H1 (cell line): Measurements from ENCODE around the gene LDLRAP1. TPM values are rescaled to one million over a fixed set of nuclear protein-coding genes. Genes with fewer than 3 reads are reported as not detected.

Experiments used
- CTCF ChIA-PET: fragments of 300-600 bp; sonication (Branson Sonifier 250); formaldehyde crosslinking; loops from one replicate; lab custom pipeline; 2021; ENCODE audit not compliant: partially characterized antibody; lab: Charles Lee
- POLR2A ChIA-PET: fragments of 300-600 bp; sonication (Branson Sonifier 250); formaldehyde crosslinking; loops from one replicate; lab custom pipeline; 2021; ENCODE audit warnings: inconsistent platforms; ENCODE audit not compliant: partially characterized antibody; lab: Charles Lee
- DNase-seq, 2 experiments: peaks; one replicate each; pipeline versions ENCODE4 v3.0.0 to v3.0.0-alpha.2; 2010 to 2022; ENCODE audit warnings: low spot score in 2 of 2, low read depth in 1 of 2, mixed read lengths in 1 of 2
- FAIRE-seq: peaks from 2 replicates; lab custom pipeline; 2011; peaks lifted over from hg19 to GRCh38; lab: Jason Lieb, UNC
- H2AFZ ChIP-seq: 2 replicates; pipeline ENCODE4 v1.8.1; 2012; ENCODE audit warnings: low read length, inconsistent platforms
- H2AK5ac ChIP-seq: 2 replicates; pipeline ENCODE4 v1.6.1; 2013; ENCODE audit warnings: low read depth, low read length
- H2BK120ac ChIP-seq: replicated peaks from 2 replicates; pipeline ENCODE3; 2013; ENCODE audit warnings: low read depth, low read length, inconsistent platforms
- H2BK12ac ChIP-seq: 2 replicates; pipeline ENCODE4 v1.6.1; 2013; ENCODE audit warnings: low read depth, low read length
- H2BK15ac ChIP-seq: 2 replicates; pipeline ENCODE4 v1.6.1; 2013; ENCODE audit warnings: low read length
- H2BK20ac ChIP-seq: 2 replicates; pipeline ENCODE4 v1.6.1; 2013; ENCODE audit warnings: low read length
- H2BK5ac ChIP-seq: 2 replicates; pipeline ENCODE4 v1.6.1; 2013; ENCODE audit warnings: low read depth, low read length
- H3K14ac ChIP-seq: 2 replicates; pipeline ENCODE4 v1.6.1; 2013; ENCODE audit warnings: inconsistent platforms; ENCODE audit not compliant: insufficient read length
- H3K18ac ChIP-seq: 2 replicates; pipeline ENCODE4 v1.6.1; 2013; ENCODE audit warnings: low read length; ENCODE audit errors: extremely low read depth
- H3K23ac ChIP-seq: 2 replicates; pipeline ENCODE4 v1.6.1; 2013; ENCODE audit warnings: inconsistent platforms; ENCODE audit not compliant: insufficient read length
- H3K23me2 ChIP-seq: 2 replicates; pipeline ENCODE4 v1.6.1; 2013; ENCODE audit warnings: low read depth, low read length
- H3K27ac ChIP-seq: 2 replicates; pipeline ENCODE4 v1.6.1; 2011; ENCODE audit warnings: low read depth, low read length, inconsistent platforms
- H3K27me3 ChIP-seq, 4 experiments: replicated peaks in 1 of 4; 1 replicate in 1 of 4; 2 replicates in 3 of 4; pipeline versions ENCODE4 v1.6.1 to v1.8.1; 2011 to 2013; ENCODE audit warnings: low read length in 3 of 4, mild to moderate bottlenecking in 3 of 4, inconsistent platforms in 2 of 4, mixed read lengths in 2 of 4, moderate library complexity in 1 of 4; ENCODE audit not compliant: control insufficient read depth in 3 of 4, insufficient read depth in 3 of 4; ENCODE audit errors: extremely low read depth in 1 of 4
- H3K36me3 ChIP-seq, 4 experiments: 2 replicates each; pipeline versions ENCODE4 v1.6.1 to v1.8.1; 2011 to 2013; ENCODE audit warnings: mild to moderate bottlenecking in 4 of 4, low read length in 3 of 4, moderate library complexity in 2 of 4, control low read depth in 1 of 4, inconsistent platforms in 1 of 4; ENCODE audit not compliant: insufficient read depth in 4 of 4, control insufficient read depth in 2 of 4
- H3K4ac ChIP-seq: replicated peaks from 2 replicates; pipeline ENCODE3; 2013; ENCODE audit warnings: low read length, low read depth, mixed read lengths, inconsistent platforms; ENCODE audit not compliant: insufficient read length
- H3K4me1 ChIP-seq, 4 experiments: replicated peaks in 1 of 4; 1 replicate in 1 of 4; 2 replicates in 3 of 4; pipeline versions ENCODE4 v1.6.1 to v1.8.1; 2011 to 2013; ENCODE audit warnings: low read length in 3 of 4, inconsistent platforms in 2 of 4, mixed read lengths in 1 of 4; ENCODE audit not compliant: insufficient read depth in 4 of 4, control insufficient read depth in 3 of 4
- H3K4me2 ChIP-seq, 2 experiments: 2 replicates each; pipeline versions ENCODE4 v1.6.1 to v1.8.1; 2011 to 2013; ENCODE audit warnings: low read depth in 2 of 2, low read length in 2 of 2, control low read depth in 1 of 2, inconsistent platforms in 1 of 2, mild to moderate bottlenecking in 1 of 2; ENCODE audit not compliant: insufficient read depth in 1 of 2
- H3K4me3 ChIP-seq, 4 experiments: fragments of 200-600, 300-600 bp in 1 of 4; sonication (generic), shearing (Covaris generic), sonication (Bioruptor Twin) in 1 of 4; 2 replicates each; pipeline versions ENCODE4 v1.5.1 to v1.8.1; 2011 to 2016; ENCODE audit warnings: low read length in 4 of 4, low read depth in 3 of 4, control low read depth in 2 of 4, inconsistent platforms in 2 of 4, mild to moderate bottlenecking in 2 of 4, mixed read lengths in 1 of 4, moderate library complexity in 1 of 4; ENCODE audit not compliant: insufficient read depth in 2 of 4; ENCODE audit errors: extremely low read depth in 1 of 4
- H3K56ac ChIP-seq: replicated peaks from 2 replicates; pipeline ENCODE3; 2013; ENCODE audit warnings: low read depth, mild to moderate bottlenecking, mixed read lengths, low read length, inconsistent platforms; ENCODE audit not compliant: insufficient read length
- H3K79me1 ChIP-seq: 2 replicates; pipeline ENCODE4 v1.6.1; 2013; ENCODE audit warnings: low read depth, low read length, control low read depth
- H3K79me2 ChIP-seq, 2 experiments: 2 replicates each; pipeline versions ENCODE4 v1.6.1 to v1.8.1; 2012 to 2013; ENCODE audit warnings: low read length in 2 of 2, mild to moderate bottlenecking in 2 of 2, inconsistent platforms in 1 of 2; ENCODE audit not compliant: insufficient read depth in 2 of 2, control insufficient read depth in 1 of 2
- H3K9ac ChIP-seq, 4 experiments: replicated peaks in 1 of 4; 1 replicate in 1 of 4; 2 replicates in 3 of 4; pipeline versions ENCODE4 v1.6.1 to v1.8.1; 2011 to 2013; ENCODE audit warnings: low read depth in 3 of 4, low read length in 3 of 4, control low read depth in 2 of 4, mild to moderate bottlenecking in 2 of 4, moderate library complexity in 2 of 4, inconsistent platforms in 1 of 4; ENCODE audit errors: extremely low read depth in 1 of 4
- H3K9me3 ChIP-seq, 2 experiments: 2 replicates each; pipeline versions ENCODE4 v1.6.1 to v1.8.1; 2012 to 2013; ENCODE audit warnings: mild to moderate bottlenecking in 2 of 2, moderate library complexity in 2 of 2, control low read depth in 1 of 2, inconsistent platforms in 1 of 2, low read depth in 1 of 2, low read length in 1 of 2, mixed read lengths in 1 of 2; ENCODE audit not compliant: insufficient read depth in 2 of 2
- H4K20me1 ChIP-seq, 2 experiments: replicated peaks in 1 of 2; 2 replicates each; pipeline versions ENCODE3 to v1.8.1; 2011 to 2013; ENCODE audit warnings: inconsistent platforms in 2 of 2, low read length in 2 of 2, mild to moderate bottlenecking in 1 of 2; ENCODE audit not compliant: insufficient read depth in 2 of 2, control insufficient read depth in 1 of 2
- H4K5ac ChIP-seq: 2 replicates; pipeline ENCODE4 v1.6.1; 2013; ENCODE audit warnings: low read length, low read depth, mixed read lengths, inconsistent platforms; ENCODE audit not compliant: insufficient read length
- H4K8ac ChIP-seq: 2 replicates; pipeline ENCODE4 v1.8.0; 2013; ENCODE audit warnings: mild to moderate bottlenecking, moderate library complexity, low read length, inconsistent platforms; ENCODE audit not compliant: insufficient read depth; ENCODE audit errors: extremely low read depth
- H4K91ac ChIP-seq: replicated peaks from 2 replicates; pipeline ENCODE3; 2013; ENCODE audit warnings: low read length, mixed read lengths, inconsistent platforms; ENCODE audit not compliant: insufficient read length
- BRCA1 ChIP-seq: IDR thresholded peaks from 2 replicates; pipeline ENCODE4 v1.6.1; 2012; ENCODE audit warnings: low read depth, low read length, improper control_type of control experiment
- CREB1 ChIP-seq: IDR thresholded peaks from 2 replicates; pipeline ENCODE4 v1.6.1; 2012; ENCODE audit warnings: inconsistent platforms
- CTCF ChIP-seq, 3 experiments: IDR thresholded peaks; 1 replicate in 2 of 3; 2 replicates in 1 of 3; pipeline versions ENCODE4 v1.5.1 to v1.6.1; 2011; ENCODE audit warnings: low read length in 3 of 3, mild to moderate bottlenecking in 3 of 3, inconsistent platforms in 2 of 3, low read depth in 1 of 3, moderate library complexity in 1 of 3; ENCODE audit not compliant: insufficient read depth in 1 of 3; ENCODE audit errors: control extremely low read depth in 1 of 3
- EZH2 ChIP-seq: fragments of 200-600 bp; sonication (generic); IDR thresholded peaks from 2 replicates; pipeline ENCODE4 v1.7.1; 2012; ENCODE audit warnings: low read depth, mild to moderate bottlenecking, moderate library complexity, low read length, inconsistent platforms; ENCODE audit not compliant: severe bottlenecking
- GTF2F1 ChIP-seq: IDR thresholded peaks from 2 replicates; pipeline ENCODE4 v1.6.1; 2012; ENCODE audit warnings: low read depth, low read length, improper control_type of control experiment, borderline replicate concordance
- POLR2A ChIP-seq, 2 experiments: IDR thresholded peaks; 1 replicate in 1 of 2; 2 replicates in 1 of 2; pipeline ENCODE4 v1.6.1; 2011; ENCODE audit warnings: low read depth in 2 of 2, low read length in 2 of 2, mild to moderate bottlenecking in 2 of 2; ENCODE audit errors: control extremely low read depth in 1 of 2
- RXRA ChIP-seq: IDR thresholded peaks from 2 replicates; pipeline ENCODE4 v1.6.1; 2011; ENCODE audit warnings: low read depth, mild to moderate bottlenecking, low read length, moderate library complexity; ENCODE audit not compliant: insufficient read depth
- SIRT6 ChIP-seq: IDR thresholded peaks from one replicate; pipeline ENCODE4 v1.7.1; 2012; ENCODE audit warnings: low read length, inconsistent platforms
- SP2 ChIP-seq: IDR thresholded peaks from 2 replicates; pipeline ENCODE4 v1.6.1; 2012; ENCODE audit warnings: mild to moderate bottlenecking, low read length, inconsistent platforms
- SP4 ChIP-seq: IDR thresholded peaks from 2 replicates; pipeline ENCODE4 v1.6.1; 2012; ENCODE audit warnings: low read length, inconsistent platforms
- TAF1 ChIP-seq: IDR thresholded peaks from 2 replicates; pipeline ENCODE4 v1.6.1; 2011; ENCODE audit warnings: mild to moderate bottlenecking, low read depth, low read length
- TAF7 ChIP-seq: optimal IDR thresholded peaks from 2 replicates; pipeline ENCODE3; 2011; ENCODE audit warnings: low read depth, mild to moderate bottlenecking, inconsistent platforms, low read length, moderate library complexity, borderline replicate concordance
- YY1 ChIP-seq: IDR thresholded peaks from 2 replicates; pipeline ENCODE4 v1.6.1; 2011; ENCODE audit warnings: low read depth, mild to moderate bottlenecking, low read length
- WGBS, 2 experiments: shearing (Covaris generic) in 1 of 2; methylation state at CpG; one replicate each; pipeline versions ENCODE4 v1.1.6 to v1.1.7; 2013 to 2015; ENCODE audit warnings: low lambda C conversion rate in 2 of 2, mixed read lengths in 2 of 2, inconsistent platforms in 1 of 2, low coverage in 1 of 2, missing lambda C conversion rate in 1 of 2; ENCODE audit not compliant: insufficient replicate concordance in 2 of 2, insufficient coverage in 1 of 2, insufficient read length in 1 of 2; ENCODE audit errors: extremely low coverage in 1 of 2, missing lambda C conversion rate in 1 of 2; 5-methylcytosine and 5-hydroxymethylcytosine counted together
- polyA plus RNA-seq, 7 experiments: library from polyadenylated mRNA; depleted of rRNA in 3 of 7; stranded (reverse) in 5 of 7; unstranded in 2 of 7; fragments of >200 nt in 5 of 7; fragments of 200-250 nt in 2 of 7; gene quantifications; 1 replicate in 5 of 7; 2 replicates in 1 of 7; 4 replicates in 1 of 7; pipeline versions ENCODE4 v1.2.1 to v1.2.3, GENCODE V29; 2011 to 2013; ENCODE audit warnings: missing spikeins in 2 of 7, mixed read lengths in 2 of 7
- total RNA-seq: library from RNA; stranded (reverse); fragmentation: NEBNext Ultra II Directional; extraction: Animal tissue kit (Norgen Biotek cat#: 25700); gene quantifications from 2 replicates; pipeline ENCODE4 v1.2.1, GENCODE V29; 2021

The LDLRAP1 gene
- total and polyA plus RNA-seq, 2 of the 8 experiments (the other 6 are each of a cell fraction or from before 2014, with no cell fraction given), result 12.8 to 13.2 TPM

DNA sequence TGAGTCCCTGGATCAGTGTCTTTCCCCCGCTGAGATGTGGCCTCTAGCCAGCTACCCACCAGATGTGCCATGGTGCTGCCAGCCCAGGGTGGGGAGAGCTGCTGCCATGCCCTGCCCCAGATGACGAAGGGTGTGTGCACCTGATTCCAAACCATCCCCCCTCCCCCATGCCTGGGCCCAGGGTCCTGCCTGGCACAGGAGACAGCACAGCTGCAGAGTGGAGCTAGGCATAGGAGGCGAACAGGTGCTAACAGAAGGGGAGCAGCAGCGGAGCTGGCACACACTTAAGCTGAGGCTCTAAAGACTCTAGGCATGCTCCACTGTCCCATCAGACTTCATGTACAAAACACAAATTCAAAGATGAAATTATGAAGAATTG lies 9.0 kb upstream of the LDLRAP1 start:
- Histone ChIP-seq H3K23ac (no peak overlapping the region), H3K14ac (no peak overlapping the region), H3K9me3 (no peaks in the 10 kb centered on the region), H3K56ac (no peak overlapping the region), H3K23me2 (no peaks in the 10 kb centered on the region), H2AFZ (no peak overlapping the region), H3K4ac (no peak overlapping the region), H2AK5ac (no peak overlapping the region), H4K5ac (no peak overlapping the region), H2BK5ac (no peak overlapping the region), H3K9ac (no peak overlapping the region), H3K4me1 (peaks cover 0 to 9% (median 6%) of the 10 kb centered on the region in 4 experiments; a peak in 5 of 7 replicates), H2BK20ac (no peak overlapping the region), H3K4me3 (no peak overlapping the region), H3K79me2 (no peaks in the 10 kb centered on the region), H2BK15ac (no peak overlapping the region), H3K27ac (no peak overlapping the region), H3K79me1 (no peaks in the 10 kb centered on the region; the same call in 1 of the 2 replicates), H3K4me2 (no peak overlapping the region), H3K18ac (no peak overlapping the region), H4K20me1 (peaks cover 0 to under 1% of the 10 kb centered on the region in 2 experiments), H4K8ac (no peak overlapping the region), H3K27me3 (no peaks in the 10 kb centered on the region; a peak in 1 of 7 replicates), H4K91ac (peak overlapping the region; percentile 39), H2BK12ac (peak overlapping the region; percentile 50; the same call in 1 of the 2 replicates), H2BK120ac (no peak overlapping the region), H3K36me3 (no peaks in the 10 kb centered on the region)
- POLR2A ChIA-PET, result no interaction called here
- DNase-seq (no peak), FAIRE-seq (no peak)
- CTCF ChIA-PET, result interaction anchor here (1.7 to 5.9 kb wide), 2 partner anchors 15 to 29 kb away, joined by 5 to 28 read pairs; no protein-coding TSS in a partner anchor
- WGBS, 2 experiments, result 95% methylated on average over 4 of the region's 4 CpGs; no CpG with 5 or more reads in 1 of the 2 experiments
- TF ChIP-seq YY1 (no peak), GTF2F1 (no peak), POLR2A (IDR thresholded peaks at IDR 0.05; ENCODE audit: control extremely low read depth in 1 of 2, low read depth in 2 of 2, low read length in 2 of 2) (no peak), RXRA (no peak), CREB1 (no peak), EZH2 (no peak), BRCA1 (no peak), SP2 (no peak), TAF1 (no peak), TAF7 (no peak), SIRT6 (no peak), CTCF (IDR thresholded peaks at IDR 0.05; ENCODE audit: control extremely low read depth in 1 of 3, insufficient read depth in 1 of 3, low read depth in 1 of 3, low read length in 3 of 3) (no peak), SP4 (no peak)
